Kidney epithelial cell (primary cell): ENCODE data around the gene CXCL17. TPM values are rescaled to one million over a fixed set of nuclear protein-coding genes. Genes with fewer than 3 reads are reported as not detected.
A peak's percentile ranks its signal among the peaks of the same experiment; 100 is the strongest.

Source experiments
- DNase-seq: peaks from one replicate; pipeline ENCODE4 v3.0.0-alpha.2; 2010; ENCODE audit warnings: low read depth
- H3K27me3 ChIP-seq: 2 replicates; pipeline ENCODE4 v1.6.0; 2011; ENCODE audit warnings: low read length; ENCODE audit not compliant: control insufficient read depth, insufficient read depth
- H3K36me3 ChIP-seq: 2 replicates; pipeline ENCODE4 v1.5.1; 2011; ENCODE audit warnings: low read length; ENCODE audit not compliant: control insufficient read depth, insufficient read depth
- H3K4me3 ChIP-seq: 2 replicates; pipeline ENCODE4 v1.5.1; 2011; ENCODE audit warnings: low read depth, mild to moderate bottlenecking, control low read depth, low read length
- CTCF ChIP-seq: IDR thresholded peaks from 2 replicates; pipeline ENCODE4 v1.5.1; 2011; ENCODE audit warnings: mild to moderate bottlenecking, moderate library complexity, low read length, control low read depth, inconsistent platforms; ENCODE audit not compliant: insufficient read depth, poor library complexity, severe bottlenecking
- total RNA-seq: library from RNA; depleted of rRNA; stranded (reverse); fragments of >200 nt; gene quantifications from 2 replicates; pipeline ENCODE4 v1.2.3, GENCODE V29; 2015

CXCL17 gene
- total RNA-seq, 1 donor from 2014 or later: not detected

- no peak for DNase-seq
- peaks cover 15% of the 10 kb centered on the region for H3K27me3 ChIP-seq
Observed at GRCh38 chr19:42421591-42422031, 21.1 kb downstream of the CXCL17 start.

DNA sequence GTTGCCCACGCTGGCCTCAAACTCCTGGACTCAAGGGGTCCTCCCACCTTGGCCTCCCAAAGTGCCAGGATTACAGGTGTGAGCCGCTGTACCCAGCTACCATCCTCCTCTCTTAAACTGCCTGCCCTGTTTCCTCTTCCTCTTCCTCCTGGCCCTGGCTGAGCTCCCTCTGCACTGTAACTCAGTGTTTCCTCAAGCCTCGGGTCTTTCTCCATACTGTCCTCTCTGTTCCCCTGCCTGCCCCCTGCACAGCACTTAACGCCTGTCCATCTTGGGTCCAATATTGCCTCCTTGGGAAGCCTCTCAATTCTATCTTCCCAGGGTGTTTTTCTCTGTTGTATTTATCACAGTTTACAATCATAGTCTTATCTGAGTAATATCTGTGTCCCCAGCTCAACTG lies 21.6 kb downstream of the CXCL17 start:
- H3K27me3 ChIP-seq: peaks cover 15% of the 10 kb centered on the region
- H3K4me3 ChIP-seq: no peak overlapping the region
- no peak for TF ChIP-seq CTCF
- H3K36me3 ChIP-seq: no peaks in the 10 kb centered on the region
- no peak for DNase-seq

More at GRCh38 chr19:42421591-42422031, 21.1 kb downstream of the CXCL17 start:
- Histone ChIP-seq H3K36me3 (no peaks in the 10 kb centered on the region), H3K4me3 (no peak overlapping the region)
- TF ChIP-seq CTCF: no peak

DNA sequence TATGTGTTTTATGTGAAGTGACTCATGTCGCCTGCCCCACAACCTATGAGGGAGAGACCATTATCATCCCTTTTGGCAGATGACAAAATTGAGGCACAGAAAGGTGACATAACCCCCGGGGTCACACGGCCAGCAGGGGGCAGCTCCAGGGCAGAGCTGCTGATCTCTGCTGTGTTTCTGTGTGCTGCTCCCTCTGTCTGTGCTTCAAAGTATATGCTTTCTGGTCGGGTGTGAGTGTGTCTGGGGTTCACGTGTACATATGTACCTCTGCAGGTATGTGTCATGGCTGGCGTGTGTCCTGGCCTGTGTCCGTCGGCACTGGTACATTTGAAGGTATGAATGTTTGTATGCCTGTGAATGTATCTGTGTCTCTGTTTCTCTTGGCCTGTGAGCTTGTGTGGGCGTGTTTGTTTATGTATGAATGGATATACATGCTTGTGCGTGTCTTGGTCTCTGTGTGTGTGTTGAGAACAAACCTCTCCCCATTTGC lies 22.6 kb downstream of the CXCL17 start:
- Histone ChIP-seq H3K27me3 (peaks cover 14% of the 10 kb centered on the region), H3K36me3 (no peaks in the 10 kb centered on the region), H3K4me3 (no peak overlapping the region)
- no peak for DNase-seq
- peak; percentile 65 for TF ChIP-seq CTCF

DNA sequence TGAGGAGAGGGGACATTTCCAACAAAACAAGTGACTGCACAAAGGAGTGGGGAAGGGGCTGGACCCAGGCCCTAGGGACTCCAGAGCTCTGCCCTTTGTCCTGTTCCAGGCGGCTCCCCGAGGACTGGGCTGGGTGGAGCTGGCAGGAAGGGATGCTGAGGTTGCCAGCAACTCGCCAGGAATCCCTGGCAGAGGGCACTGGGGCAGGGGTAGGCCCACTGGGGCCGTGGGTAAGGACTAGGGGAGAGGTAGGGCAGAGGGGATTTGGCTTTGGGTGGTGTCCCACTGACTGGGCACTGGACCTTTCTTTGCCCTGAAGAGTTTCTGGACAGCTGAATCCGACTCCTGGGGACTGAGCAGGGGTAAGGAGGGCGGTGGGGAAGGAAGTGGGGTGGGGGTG lies 23.4 kb downstream of the CXCL17 start:
- DNase-seq: no peak
- no peak overlapping the region for H3K4me3 ChIP-seq
- peaks cover 6% of the 10 kb centered on the region for H3K27me3 ChIP-seq
- H3K36me3 ChIP-seq: no peaks in the 10 kb centered on the region
- no peak for TF ChIP-seq CTCF

- Histone ChIP-seq H3K4me3 (no peak overlapping the region), H3K27me3 (no peaks in the 10 kb centered on the region), H3K36me3 (no peaks in the 10 kb centered on the region)
- DNase-seq: no peak
- no peak for TF ChIP-seq CTCF
Observed at GRCh38 chr19:42412661-42413076, 30.1 kb downstream of the CXCL17 start.

DNA sequence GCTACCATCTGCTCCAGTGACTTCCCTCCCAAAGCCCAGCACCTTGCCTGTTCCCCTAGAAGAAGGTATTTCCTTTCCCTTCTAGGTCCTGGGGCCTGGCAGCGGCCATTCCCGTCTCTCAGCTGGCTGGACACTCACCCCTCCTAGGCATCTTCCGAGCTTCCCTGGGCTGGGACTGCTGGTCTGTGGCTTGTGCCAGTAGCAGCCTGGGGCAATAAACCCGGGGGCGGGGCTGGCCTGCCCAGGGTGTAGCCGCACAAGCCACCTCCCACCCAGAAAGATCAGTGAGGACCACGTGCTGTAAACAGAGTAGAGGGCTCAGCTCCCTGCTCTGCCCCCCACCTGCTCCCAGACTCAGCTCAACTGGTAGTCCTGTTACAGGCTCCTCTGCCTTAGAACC lies 30.5 kb downstream of the CXCL17 start:
- no peak for DNase-seq
- no peak for TF ChIP-seq CTCF
- Histone ChIP-seq H3K27me3 (no peaks in the 10 kb centered on the region), H3K4me3 (no peak overlapping the region), H3K36me3 (no peaks in the 10 kb centered on the region)
